Iris pigment epithelial cell (primary cell): Measurements from ENCODE around the gene MLST8.
"Not testable (repeated sequence)": the region's sequence is repeated elsewhere in the genome, so short reads cannot be mapped to it uniquely, and the experiment has no call there.

Experiments
- DNase-seq: peaks from one replicate; pipeline ENCODE4 v3.0.0-alpha.2; 2011; ENCODE audit warnings: low read depth

The MLST8 gene

DNA sequence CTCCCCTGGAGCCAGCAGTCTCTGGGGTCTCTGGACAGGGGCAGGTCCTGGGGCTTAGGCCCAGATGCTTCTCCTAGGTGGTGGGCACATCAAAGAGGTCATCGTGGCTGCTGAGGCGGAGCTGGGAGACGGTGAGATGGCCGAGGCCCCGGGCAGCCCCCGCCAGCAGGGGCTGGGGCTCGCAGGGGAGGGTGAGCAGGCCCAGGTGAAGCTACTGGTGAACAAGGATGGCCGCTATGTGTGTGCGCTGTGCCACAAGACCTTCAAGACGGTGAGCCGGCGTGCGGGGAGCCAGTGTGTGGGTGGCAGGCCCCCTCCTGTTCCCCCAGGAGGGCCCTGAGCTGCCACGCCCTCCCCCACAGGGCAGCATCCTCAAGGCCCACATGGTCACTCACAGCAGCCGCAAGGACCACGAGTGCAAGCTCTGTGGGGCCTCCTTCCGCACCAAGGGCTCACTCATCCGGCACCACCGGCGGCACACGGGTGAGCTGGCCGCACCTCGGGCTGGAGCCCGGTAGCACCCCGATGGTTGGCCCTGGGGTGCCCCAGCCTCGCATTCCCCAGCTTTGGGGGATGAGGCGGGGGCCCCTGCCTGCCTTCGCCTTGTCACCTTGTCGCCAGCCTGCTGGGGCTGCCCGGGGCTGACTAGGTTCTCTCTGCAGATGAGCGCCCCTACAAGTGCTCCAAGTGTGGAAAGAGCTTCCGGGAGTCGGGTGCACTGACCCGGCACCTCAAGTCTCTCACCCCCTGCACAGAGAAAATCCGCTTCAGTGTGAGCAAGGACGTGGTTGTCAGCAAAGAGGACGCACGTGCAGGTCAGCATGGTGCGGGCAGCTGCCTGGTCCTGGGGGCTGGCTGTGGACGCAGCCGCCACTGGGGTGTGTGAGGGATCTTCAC, 27.1 kb downstream of the MLST8 start:
- no peak for DNase-seq

DNA sequence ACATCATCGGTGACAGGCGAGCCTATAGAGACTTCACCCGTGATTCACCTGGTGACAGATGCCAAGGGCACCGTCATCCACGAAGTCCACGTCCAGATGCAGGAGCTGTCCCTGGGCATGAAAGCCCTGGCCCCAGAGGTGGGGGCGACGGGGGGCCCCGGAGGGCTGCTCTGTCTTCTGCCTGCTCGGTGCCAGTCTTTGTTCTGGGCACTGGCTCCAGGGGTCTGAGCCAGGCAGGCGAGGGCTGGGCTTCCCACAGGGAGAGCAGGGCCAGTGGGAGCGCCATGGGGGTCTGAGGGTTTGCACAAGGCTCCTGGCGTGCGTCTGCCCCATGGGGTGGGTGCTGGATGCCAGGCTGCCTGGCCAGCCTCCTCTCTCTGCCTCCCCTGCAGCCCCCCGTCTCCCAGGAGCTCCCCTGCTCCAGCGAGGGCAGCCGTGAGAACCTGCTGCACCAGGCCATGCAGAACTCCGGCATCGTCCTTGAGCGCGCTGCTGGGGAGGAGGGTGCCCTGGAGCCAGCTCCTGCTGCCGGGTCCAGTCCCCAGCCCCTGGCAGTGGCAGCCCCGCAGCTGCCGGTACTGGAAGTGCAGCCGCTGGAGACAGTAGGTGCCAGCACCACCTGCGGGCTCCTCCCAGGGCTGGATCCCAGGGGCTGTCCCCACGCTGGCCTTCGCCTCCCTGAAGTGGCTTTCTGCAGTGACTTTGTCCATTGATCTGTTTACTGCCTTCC, 28.0 kb downstream of the MLST8 start:
- DNase-seq: no peak

DNA sequence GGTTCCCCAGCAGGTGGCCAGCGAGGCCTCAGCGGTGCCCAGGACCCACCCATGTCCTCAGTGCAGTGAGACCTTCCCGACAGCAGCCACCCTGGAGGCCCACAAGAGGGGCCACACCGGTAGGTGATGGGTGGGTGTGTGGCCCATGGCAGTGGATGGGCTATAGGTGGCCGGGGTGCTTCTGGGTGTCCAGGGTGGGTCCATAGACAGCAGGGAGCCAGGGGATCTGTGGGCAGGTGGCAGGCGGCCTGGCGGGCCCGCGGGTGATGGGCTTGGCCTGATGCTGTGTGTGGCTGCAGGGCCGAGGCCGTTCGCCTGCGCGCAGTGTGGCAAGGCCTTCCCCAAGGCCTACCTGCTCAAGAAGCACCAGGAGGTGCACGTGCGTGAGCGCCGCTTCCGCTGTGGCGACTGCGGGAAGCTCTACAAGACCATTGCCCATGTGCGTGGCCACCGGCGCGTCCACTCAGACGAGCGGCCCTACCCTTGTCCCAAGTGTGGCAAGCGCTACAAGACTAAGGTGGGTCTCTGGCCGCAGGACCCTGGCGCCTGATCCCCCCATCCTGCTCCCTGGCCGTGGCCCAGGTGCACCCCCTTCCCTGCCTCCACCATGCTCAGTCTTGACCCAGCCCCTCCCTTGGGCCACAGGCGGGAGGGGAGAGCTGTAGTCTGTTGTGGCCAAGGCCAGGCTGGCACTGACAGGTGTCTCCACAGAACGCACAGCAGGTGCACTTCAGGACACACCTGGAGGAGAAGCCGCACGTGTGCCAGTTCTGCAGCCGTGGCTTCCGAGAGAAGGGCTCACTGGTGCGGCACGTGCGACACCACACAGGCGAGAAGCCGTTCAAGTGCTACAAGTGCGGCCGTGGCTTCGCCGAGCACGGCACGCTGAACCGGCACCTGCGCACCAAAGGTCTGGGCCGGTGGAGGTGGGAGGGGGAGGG, 28.9 kb downstream of the MLST8 start:
- no peak for DNase-seq

DNA sequence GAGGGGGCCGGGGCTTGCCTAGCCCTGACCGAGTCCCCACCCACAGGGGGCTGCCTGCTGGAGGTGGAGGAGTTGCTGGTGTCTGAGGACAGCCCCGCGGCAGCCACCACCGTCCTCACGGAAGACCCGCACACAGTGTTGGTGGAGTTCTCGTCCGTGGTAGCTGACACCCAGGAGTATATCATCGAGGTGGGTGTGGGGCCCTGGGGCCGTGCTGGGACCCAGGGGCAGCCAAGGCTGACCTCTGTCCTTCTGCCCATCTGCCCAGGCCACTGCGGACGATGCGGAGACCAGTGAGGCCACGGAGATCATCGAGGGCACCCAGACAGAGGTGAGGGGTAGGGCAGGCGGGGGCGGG, 29.5 kb downstream of the MLST8 start:
- no peak for DNase-seq

DNA sequence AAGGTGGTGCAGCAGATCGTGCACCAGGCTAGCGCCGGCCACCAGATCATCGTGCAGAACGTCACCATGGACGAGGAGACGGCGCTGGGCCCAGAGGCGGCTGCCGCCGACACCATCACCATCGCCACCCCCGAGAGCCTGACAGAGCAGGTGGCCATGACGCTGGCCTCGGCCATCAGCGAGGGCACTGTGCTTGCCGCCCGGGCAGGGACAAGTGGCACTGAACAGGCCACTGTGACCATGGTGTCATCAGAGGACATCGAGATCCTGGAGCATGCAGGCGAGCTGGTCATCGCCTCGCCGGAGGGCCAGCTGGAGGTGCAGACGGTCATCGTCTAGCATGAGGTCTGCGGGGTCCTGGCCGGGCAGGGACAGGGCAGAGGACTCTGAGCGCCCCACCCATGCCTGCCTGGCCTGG, 30.0 kb downstream of the MLST8 start:
- DNase-seq: no peak

DNA sequence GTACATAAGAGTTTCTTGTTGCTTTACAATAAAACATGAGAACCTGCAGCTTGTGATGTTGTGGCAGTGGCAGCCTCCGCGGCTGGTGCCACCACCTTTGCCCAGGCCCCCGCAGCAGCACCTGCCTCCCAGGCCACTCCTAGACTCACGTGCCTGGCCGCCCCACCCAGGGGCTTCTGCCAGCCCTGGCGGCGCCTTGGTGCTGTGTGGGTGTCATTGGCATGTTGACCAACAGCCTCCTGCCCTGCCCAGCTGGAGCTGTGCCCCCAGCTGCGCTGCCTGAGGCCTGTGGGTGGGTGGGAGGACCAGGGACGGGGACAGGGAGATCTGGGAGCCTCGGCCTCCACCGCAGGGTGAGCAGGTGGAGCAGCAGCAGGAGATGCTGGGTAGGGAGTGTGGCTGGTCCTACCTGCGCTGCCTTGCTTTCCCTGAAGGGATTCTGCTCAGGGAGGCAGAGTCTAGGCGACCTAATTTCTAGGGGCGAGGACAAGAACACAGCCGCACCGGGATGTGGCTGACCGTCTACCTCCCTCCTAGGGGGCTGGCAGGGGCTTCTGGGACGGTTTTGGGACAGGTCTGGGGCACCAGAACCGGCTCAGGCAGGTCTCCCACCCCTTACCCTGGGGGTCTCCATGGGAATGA, 30.6 kb downstream of the MLST8 start:
- no peak for DNase-seq

DNA sequence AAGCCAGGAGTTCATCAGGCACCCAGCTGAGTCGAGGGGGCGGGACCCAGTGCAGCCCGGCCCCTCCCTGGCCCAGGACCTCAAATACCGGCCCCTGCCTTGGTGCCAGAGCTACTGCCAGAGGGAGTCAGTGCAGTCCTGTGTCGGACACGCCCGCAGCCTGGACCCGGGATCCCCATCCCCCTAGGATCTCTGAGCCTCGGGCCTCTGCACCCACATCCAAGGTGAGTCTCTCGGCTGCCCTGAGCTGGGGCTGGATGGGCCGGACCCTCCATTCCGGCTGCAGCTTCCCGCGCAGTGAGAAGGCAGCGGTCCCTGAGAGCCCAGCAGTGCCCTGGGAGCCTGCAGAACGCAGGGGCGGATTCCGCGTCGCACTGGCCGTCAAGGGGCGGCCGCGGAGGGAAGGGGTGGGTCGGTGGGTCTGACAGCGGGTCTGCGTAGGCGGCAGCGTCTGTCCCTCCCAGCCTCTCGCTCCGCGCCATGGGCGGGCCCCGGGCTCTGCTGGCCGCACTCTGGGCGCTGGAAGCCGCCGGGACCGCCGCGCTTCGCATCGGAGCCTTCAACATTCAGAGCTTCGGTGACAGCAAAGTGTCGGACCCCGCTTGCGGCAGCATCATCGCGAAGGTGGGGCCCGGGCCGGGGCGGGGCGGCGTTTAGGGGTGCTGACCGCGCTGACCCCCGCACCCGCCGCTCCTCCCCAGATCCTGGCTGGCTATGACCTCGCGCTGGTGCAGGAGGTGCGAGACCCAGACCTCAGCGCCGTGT, 31.3 kb downstream of the MLST8 start, which contains the start of gene DNASE1L2:
DNASE1L2 (plus strand) TSS at position 108 of the 765 bp plus-strand sequence; CDS start at position 481, 373 bp downstream.
- peak; percentile 20 for DNase-seq

DNA sequence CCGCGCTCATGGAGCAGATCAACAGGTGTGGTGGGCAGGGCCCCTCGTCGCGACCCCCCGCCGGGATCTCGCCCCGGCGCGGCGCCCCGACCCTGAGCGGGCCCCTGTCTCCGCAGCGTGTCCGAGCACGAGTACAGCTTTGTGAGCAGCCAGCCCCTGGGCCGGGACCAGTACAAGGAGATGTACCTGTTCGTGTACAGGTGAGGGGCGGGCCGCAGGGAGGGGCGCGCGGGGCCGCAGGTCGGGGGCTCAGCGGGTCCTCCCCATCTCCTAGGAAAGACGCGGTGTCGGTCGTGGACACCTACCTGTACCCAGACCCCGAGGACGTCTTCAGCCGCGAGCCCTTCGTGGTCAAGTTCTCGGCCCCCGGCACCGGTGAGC, 31.8 kb downstream of the MLST8 start:
- no peak for DNase-seq

DNA sequence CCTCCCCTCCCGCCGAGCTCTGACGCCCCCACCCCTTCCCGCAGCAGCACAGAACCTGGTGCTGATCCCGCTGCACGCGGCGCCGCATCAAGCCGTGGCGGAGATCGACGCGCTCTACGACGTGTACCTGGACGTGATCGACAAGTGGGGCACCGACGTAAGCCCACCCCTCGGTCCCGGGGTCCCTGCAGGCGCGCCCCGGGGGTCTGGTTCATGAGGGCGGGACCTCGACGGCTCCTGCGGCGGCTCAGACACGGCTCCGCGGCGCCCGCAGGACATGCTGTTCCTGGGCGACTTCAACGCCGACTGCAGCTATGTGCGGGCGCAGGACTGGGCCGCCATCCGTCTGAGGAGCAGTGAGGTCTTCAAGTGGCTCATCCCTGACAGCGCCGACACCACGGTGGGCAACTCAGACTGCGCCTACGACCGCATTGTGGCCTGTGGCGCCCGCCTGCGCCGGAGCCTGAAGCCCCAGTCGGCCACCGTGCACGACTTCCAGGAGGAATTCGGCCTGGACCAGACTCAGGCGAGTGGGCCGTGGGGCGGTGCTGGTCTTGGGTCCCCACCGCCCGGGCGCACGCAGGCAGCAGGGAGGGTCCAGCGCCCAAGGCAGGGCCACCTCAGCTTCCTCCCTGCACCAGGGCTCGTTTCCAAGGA, 32.4 kb downstream of the MLST8 start:
- no peak for DNase-seq

DNA sequence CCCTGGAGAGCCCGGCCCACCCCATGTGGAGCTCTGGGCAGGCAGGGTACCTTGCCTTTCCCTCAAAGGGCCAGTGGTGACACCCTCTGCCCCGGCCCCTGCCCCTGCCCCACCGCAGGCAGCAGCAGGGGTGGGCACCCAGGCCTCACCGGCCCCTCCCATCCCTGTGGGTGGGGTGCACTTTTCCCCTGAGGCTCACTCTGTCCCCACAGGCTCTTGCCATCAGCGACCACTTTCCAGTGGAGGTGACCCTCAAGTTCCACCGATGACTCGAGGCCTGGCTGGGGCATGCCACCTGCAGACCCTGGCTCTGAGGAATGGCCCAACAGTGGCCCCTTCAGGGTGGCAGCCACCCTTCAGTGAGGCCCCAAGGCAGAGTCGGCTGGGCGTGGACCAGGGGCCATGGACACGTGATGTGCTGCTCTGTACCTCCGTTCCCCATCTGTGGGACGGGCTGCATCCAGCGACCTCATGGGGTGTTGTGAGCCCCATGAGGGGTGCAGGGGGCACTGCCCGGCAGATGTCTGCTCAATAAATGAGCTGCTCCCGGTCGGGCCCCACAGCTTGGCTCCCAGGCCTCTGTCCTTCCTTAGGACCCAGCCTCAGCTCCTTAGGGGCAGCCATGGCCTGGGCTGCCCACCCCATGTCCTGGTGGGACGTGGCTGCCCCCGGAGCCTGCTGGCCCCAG, 33.0 kb downstream of the MLST8 start:
- no peak for DNase-seq

DNA sequence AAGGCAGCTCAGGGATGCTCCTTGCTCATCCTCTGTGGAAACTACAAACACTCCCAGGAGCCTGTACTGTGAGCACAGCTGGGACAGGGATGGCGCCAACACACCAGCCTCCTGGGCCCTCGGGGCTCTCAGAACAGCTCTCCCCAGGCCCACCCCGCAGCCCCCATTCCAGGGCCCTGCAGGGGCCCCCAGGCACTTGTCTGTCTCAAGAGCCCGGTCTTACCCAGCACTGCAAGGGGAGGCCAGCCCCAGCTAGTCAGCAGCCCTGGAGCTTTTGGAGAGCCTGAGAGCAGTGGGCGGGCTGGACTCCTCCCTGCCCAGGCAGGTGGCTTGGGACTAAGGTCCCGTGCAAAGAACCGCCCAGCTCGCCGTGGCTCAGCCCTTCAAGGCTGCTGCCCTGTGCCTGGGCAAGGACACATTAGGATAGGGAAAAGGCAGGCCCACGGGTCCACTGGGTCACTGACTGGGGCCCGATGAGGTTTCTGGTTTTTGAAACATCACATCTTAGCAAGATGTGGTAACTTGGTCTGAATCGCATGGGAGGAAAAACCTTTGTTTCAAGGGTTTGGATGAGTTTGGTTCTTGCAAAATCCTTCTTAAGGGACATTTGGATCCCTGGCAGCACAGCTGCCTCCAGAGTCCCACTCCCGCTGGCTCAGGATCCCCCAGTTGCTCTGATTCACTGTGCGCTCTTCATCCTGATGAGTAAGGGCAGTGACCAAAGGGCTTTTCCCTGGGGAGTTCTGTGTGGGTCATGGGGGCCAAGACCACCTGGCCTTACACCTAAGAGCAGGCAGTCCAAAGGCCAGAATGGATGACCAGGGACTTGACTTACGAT, 33.8 kb downstream of the MLST8 start:
- no peak for DNase-seq

DNA sequence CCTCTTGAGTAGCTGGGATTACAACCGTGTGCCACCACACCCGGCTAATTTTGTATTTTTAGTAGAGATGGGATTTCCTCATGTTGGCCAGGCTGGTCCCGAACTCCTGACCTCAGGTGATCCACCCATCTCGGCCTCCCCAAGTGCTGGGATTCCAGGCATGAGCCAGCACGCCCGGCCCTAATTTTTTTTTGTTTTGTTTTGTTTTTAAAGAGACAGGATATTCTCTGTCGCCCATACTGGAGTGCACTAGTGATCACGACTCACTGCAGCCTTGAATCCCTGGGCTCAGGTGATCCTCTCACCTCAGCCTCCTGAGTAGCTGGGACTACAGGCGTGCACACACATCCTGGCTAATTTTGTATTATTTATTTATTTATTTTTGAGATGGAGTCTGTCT, 35.1 kb downstream of the MLST8 start:
- not testable (repeated sequence) for DNase-seq

DNA sequence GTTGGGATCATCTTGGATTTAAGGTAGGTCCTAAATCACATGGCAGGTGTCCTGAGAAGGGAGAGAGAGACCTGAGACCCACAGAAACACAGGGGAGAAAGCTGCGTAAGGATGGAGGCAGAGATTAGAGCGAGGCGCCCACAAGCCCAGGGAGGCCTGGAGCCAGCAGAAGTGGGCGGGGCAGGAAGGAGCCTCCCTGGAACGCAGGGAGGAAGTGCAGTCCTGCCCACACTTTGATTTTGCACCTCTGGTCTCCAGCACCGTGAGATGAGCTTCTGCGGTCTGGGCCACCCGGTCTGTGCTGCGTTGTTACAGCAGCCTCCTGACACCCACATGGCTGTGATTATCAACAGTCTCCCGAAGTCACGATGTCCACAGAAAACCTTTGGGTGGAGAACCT, 37.3 kb downstream of the MLST8 start:
- no peak for DNase-seq

DNA sequence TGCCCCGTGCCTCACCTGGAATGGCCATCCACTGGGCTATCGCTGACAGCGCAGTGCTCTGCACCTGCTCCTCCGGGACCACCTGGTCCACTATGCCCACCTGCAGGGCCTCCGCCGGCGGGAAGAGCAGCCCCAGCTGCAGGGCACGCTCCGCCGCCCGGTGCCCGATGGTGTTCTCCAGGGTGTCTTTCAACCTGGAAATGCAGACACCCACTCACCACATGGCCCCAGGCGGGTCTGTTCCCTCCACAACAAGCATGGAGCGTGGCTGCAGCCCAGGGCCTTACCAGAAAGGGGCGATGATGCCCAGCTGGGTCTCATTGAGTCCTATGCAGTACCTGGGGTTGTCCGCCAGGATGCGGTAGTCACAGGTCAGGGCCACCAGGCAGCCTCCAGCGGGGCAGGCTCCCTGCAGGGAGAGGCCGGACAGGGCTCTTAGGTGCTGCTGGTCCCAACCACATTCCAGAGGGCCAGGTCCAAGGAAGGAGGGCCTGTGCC, 37.8 kb downstream of the MLST8 start:
- DNase-seq: no peak

DNA sequence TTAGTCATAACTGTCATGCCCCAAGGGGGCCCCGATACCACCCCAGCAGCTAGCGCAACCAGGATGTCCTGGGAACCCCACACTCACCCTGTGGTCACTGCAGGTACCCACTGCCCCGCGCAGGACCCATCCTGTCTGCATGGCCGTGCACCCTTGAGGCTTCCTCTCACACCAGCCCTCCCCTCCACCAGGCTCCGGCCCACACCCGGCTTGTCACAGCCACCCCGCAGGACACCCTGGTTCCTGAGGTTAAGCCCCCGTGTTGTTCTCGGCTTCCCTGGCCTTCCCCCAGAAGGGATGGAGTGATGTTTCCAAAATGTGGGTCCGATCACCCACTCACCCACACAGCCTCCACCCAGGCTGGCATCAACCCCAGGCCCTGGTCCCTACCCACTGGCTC, 38.5 kb downstream of the MLST8 start:
- no peak for DNase-seq

DNA sequence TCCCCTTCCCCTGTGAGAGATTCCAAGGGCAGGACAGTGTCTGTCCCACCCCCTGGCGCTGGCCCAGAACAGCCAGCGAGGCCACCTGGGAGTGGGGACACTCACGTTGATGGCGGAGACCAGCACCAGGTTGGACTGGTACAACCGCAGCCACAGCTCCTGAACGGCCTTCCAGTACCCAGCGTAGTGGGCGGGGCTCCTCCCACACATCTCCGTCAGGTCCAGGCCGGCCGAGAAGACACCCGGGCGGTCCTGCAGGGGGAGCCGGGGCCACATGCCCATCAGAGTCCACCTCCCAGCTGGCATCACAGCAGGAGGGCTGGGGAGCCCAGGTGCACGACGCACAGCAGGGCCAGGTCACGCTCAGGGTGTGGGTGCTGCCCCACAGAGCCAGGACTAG, 39.0 kb downstream of the MLST8 start:
- no peak for DNase-seq

DNA sequence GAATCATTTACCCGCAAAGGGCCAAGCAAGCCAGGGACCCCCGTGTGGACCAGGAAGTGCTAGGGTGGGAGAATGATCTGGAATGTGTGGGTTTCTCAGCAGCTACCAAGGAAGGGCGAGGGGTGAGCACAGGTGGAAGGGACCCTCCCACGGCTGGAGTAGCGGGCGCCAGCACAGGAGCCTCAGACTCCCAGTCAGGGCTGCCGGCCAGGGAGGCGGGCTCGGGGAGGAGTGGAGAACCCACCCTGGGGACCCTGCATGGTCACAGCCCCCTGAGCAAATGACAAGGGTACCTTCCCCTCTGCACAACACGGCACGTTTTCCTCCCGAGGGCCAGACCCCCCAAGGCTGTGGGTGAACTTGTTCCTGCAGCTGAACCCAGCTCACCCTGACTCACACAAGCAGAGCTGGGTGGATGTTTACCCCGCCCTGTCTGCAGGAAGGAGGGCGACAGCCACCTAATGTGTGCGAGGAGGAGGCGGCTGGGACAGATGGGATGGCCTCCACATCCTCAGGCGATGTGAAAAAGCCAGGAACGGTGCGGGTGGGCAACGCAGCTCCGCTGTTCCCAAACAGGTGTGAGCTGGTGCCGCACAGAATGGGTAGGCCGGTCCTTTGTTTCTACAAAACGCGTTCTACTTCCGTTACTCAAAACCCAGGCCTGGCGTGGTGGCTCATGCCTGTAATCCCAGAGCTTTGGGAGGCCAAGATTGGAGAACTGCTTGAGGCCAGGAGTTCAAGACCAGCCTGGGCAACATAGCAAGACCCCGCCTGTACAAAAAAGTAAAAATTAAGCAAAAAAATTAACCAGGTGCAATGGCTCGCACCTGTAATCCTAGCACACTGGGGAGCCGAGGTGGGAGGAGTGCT, 39.9 kb downstream of the MLST8 start:
- no peak for DNase-seq
